Dermis microvascular lymphatic vessel endothelial cell (primary cell): ENCODE measurements around the gene SAPCD1. TPM values are rescaled to one million over a fixed set of nuclear protein-coding genes. Genes with fewer than 3 reads are reported as not detected.

Experiments
- DNase-seq, 2 donors: peaks; one replicate each; pipeline versions ENCODE4 v3.0.0 to v3.0.0-alpha.2; 2010; ENCODE audit warnings: low read depth in 2 of 2
- total RNA-seq: library from RNA; depleted of rRNA; stranded (reverse); fragments of >200 nt; gene quantifications from 2 replicates; pipeline ENCODE4 v1.2.1, GENCODE V29; 2014

The SAPCD1 gene
- total RNA-seq, result 2.0 and 3.3 TPM in 2 replicates

DNA sequence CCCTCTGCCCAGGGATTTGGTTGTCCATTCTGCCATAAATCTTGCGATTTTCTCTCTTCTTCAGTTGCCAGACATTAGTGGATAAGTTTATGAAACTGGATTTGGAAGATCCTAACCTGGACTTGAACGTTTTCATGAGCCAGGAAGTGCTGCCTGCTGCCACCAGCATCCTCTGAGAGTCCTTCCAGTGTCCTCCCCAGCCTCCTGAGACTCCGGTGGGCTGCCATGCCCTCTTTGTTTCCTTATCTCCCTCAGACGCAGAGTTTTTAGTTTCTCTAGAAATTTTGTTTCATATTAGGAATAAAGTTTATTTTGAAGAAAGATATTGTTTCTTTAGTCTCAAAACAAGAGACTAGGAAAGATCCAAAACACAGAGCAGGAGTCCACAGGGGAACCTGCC lies at the start of gene SAPCD1:
Gene SAPCD1 (plus strand): TSS at position 301 of the 400 bp plus-strand sequence. CDS start 399 bp downstream, outside the sequence.
- no peak for DNase-seq

GRCh38 chr6:31713465-31713864 lies 49.0 kb upstream of the SAPCD1 start:
- no peak for DNase-seq

DNA sequence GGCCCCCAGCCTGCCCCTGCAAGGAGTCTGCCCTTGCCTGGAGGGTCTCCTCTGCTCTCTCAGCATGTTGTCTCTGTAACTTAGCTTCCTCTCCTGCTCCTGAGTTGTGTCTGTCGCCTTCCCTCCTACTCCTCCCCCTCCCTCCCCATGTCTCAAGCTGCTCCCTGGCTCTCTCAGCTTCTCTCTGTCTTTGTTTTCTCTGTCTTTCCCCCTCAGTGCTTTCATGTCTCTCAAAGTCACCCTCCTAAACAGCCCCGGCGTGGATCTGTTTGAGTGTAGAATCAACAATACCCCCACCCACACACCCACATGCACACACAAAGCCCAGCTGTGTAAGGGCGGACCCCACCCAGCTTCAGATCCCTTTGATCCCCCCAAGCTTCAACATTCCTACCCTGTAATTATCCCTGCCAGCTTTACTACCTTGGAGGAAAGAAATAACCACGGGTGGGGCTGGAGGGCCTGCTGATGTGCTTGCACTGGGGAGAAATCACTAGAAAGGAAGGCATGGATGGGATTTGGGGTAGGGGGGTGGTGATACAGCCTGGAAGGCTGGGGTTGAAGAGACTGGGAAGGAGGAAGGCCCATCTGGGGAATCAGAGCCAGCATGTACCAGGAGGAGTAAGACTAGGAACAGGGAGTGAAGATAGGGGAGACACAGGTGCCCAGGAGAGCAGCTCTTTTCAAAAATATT lies 48.3 kb upstream of the SAPCD1 start:
- DNase-seq, result no peak

DNA sequence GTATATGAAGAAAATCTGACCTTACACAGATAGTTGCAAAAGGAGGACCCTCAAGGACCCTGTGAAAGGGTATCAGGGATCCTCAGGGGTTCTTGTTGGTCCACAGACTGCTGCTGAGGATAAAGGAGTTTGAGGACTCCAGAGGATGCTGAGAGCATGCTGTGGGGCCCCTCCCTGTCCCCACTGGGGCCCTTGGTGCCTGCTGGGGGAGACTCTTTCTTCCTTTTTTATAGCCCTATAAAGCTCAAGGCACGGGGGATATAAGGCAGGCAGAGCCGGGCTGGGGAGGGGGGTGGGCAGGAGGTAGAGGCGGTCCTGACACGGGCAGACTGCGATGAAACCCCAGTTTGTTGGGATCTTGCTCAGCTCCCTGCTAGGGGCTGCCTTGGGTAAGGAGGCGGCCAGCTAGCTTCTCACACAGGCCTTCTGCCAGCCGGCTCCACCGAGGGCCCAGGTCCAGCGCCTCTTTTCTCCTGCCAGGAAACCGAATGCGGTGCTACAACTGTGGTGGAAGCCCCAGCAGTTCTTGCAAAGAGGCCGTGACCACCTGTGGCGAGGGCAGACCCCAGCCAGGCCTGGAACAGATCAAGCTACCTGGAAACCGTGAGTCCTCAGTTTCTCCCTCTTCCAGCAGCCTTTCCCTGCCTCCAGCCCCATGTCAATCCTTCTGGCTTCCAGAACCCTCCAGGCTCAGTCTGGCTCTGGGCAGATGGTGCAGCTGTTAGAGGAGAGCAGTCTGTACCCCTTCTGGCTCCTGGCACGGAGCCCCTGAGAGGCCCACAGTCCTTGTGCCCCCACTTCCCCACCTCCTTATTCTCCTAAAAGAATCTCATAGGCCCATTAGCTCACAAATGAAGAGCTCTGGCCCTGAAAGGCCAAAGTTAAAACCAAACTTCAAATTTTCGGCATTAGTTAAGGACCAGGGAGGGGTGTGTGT lies 47.2 kb upstream of the SAPCD1 start, which contains the start of gene LY6G6D:
Gene LY6G6D (plus strand): TSS at position 327 of the 937 bp plus-strand sequence. CDS start 8 bp downstream, at position 335.
- no peak for DNase-seq

- no peak for DNase-seq
Measured at GRCh38 chr6:31717499-31718222, 44.8 kb upstream of the SAPCD1 start.

DNA sequence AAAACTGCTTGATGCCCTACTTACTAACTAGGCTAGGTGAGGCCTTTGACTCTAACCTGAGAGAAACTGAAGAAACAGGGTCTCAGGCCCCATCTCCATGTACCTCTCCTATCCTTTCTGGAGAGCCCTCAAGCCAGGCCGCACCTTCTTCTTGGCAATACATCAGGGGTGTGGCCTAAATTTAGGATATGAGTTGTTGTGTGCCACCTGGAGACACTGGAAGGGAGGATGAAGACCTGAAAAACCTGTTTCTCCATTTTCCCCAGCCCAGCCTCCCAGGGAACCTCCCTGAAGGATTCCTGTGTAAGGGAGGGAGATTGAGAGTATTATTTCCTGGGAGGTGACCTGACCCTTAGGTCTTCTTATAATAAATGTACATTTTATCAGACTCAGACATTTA lies 44.2 kb upstream of the SAPCD1 start:
- no peak for DNase-seq

- no peak for DNase-seq
Measured at GRCh38 chr6:31719001-31719400, 43.5 kb upstream of the SAPCD1 start.

DNA sequence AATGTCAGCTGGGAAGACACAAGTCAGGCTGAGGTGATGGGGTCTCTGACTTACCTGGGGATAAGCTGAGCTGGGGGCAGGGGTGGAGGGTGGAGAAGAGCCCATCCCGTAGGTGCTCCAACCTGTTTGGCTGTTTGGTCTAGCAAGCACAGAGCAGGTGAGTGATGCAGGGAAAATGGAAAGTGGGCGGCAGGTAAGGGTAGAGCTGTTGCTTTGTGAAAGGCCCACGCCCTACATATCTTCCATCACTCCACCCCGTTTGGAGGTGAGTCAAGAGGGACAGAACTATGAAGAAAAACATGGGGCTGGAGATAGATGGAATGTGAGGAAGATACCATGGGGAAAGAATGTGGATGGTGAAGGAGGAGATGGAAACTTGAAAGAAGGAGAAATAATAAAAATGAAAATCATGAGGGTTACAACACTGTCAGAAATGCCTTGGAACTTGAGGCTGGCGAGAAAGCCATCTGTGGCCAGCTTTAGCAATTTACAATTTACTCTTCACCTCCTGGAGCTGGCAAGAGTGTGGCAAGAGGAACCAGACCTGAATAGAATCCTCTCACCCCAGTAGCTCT lies 42.2 kb upstream of the SAPCD1 start:
- DNase-seq, result no peak

DNA sequence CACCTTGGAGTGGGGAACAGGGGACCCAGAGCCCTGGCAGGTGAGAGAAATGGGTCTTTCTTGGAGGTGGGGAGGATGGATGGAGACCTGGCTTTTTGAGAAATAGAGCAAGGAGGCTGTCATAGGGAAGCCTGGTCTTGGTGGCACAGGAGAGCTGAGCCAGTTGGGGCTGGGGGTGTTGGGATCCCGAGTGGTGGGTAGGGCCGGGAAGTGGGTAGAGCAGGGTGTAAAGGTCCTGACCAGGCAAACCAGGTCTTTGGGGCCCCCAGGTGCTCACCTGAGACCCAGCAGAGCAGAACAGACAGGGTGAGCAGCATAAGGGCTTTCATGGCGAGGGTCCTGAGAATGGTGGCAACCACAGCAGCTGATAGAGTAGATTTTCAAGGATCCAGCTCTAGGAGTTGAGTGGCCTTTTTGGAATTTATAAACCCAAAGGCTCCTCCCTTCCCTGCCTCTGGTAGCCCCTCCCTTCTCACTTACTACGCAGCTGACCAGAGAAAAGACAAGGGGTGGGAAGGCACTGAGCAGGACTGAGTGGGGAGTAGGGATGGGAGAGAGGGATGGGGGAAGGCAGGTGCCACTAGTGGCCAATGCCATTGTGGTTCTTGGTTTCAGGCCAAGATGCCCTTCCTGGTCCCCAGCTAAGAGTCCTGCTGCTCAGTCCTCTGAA lies 41.0 kb upstream of the SAPCD1 start, which contains the start of gene LY6G6C:
Gene LY6G6C (minus strand): TSS at position 396 of the 670 bp plus-strand sequence. CDS start 67 bp downstream, at position 329.
- DNase-seq, result no peak

GRCh38 chr6:31722173-31722572 lies 40.3 kb upstream of the SAPCD1 start:
- DNase-seq, result no peak

DNA sequence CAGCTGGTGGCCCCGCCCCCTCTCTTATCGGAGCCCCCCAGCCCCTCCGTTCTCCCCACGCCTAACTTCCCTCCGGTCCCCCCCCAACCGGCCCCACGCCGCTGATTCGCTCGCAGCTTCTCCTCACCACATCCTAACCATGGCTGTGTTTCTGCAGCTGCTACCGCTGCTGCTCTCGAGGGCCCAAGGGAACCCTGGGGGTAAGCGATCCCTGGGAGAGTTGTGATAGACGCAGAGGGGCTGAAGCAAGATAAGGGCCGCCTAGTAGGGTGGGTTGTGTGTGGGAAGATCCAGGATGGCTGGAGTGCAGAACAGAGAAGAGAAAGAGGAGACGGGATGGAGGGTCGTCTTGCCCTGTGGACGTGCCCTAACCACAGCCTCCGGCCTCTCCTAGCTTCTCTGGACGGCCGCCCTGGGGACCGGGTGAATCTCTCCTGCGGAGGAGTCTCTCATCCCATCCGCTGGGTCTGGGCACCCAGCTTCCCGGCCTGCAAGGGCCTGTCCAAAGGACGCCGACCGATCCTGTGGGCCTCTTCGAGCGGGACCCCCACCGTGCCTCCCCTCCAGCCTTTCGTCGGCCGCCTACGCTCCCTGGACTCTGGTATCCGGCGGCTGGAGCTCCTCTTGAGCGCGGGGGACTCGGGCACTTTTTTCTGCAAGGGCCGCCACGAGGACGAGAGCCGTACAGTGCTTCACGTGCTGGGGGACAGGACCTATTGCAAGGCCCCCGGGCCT lies 39.0 kb upstream of the SAPCD1 start, which contains the start of gene MPIG6B:
Gene MPIG6B (plus strand): TSS at position 129 of the 735 bp plus-strand sequence. CDS start 11 bp downstream, at position 140.
- no peak for DNase-seq

- no peak for DNase-seq
Measured at GRCh38 chr6:31723980-31724691, 38.3 kb upstream of the SAPCD1 start.

GRCh38 chr6:31725502-31726350 lies 36.7 kb upstream of the SAPCD1 start:
- peak in 1 of 2 donors; percentile 56 for DNase-seq

- peak in 1 of 2 donors; percentile 39 for DNase-seq
Measured at GRCh38 chr6:31727034-31727716, 35.3 kb upstream of the SAPCD1 start.

DNA sequence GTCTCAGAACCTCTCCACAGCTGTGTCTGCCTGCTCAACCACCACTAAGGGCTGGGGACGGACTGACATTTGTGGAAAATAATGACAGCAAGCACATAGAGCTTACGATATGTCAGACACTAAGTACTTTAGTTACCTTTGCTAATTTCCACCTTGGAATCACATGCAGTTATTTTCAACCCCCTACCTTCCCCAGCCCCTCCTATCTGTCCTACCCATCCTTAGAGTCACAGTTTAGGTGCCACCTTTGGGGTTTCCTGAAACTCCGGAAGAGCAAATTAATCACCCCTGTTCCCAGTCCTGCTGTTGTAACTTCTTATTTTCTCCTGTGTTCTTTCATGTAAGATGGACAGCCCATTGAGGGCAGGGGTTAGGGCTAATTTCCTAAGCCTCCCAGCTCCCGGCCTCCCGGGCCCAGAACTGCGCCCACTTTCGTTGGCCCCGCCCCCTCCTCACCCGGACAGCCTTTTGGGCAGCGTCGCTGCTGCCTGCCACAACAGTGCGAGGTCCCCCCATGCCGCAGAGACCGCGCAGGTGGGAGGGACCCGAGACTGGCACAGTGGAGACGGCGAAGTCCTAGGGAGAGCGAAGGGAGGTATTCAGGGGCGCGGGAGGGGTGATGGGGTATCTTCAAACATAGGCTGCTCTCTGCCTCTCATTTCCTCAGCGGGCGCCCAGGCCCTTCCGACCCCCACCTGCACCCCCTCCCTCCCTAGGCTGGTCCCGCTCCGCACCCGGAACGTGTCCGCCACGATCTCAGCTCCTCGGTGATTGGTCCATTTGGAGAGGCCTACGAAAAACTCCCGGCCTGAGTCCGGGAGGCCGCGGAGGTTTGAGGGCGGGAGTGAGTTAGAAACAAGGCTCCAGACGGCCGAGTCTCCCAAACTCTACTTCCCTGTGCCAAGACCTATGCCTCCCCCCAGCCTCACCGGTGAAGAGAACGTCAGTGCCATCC lies 34.5 kb upstream of the SAPCD1 start:
- DNase-seq, result no peak

- no peak for DNase-seq
Measured at GRCh38 chr6:31728767-31729514, 33.5 kb upstream of the SAPCD1 start, which contains the start of gene DDAH2. TSS of gene DDAH2 (minus strand) at chr6:31729299. CDS start at chr6:31729161, 138 bp downstream.
